ENCODE data around the gene OXT. TPM values are rescaled to one million over a fixed set of nuclear protein-coding genes. Genes with fewer than 3 reads are reported as not detected.

Gene OXT
- total RNA-seq, 1 experiment from 2014 or later = not detected

GRCh38 chr20:3103369-3104032 lies 32.1 kb downstream of the OXT start:
- H2BK5ac ChIP-seq (ENCODE audit: insufficient read length, low read length) = no peak overlapping the region
- no peak overlapping the region for H3K9ac ChIP-seq (ENCODE audit: extremely low read depth, insufficient read length, low read length)
- H4K91ac ChIP-seq (ENCODE audit: insufficient read length, low read depth, low read length) = no peak overlapping the region
- Mint-ChIP-seq H3K36me3 (ENCODE audit: insufficient read depth in 1 of 3, low read depth in 3 of 3) (no peaks in the 10 kb centered on the region), H3K4me3 (no peak overlapping the region), H3K27me3 (ENCODE audit: low read depth) (no peaks in the 10 kb centered on the region; the same call in 1 of the 2 replicates), H3K27ac (no peak overlapping the region), H3K4me1 (peaks cover 16 to 19% of the 10 kb centered on the region in 2 experiments), H3K9me3 (no peaks in the 10 kb centered on the region)
- no peak overlapping the region for H3K27ac ChIP-seq (ENCODE audit: insufficient read length, low read depth, low read length)
- no peak overlapping the region for H3K56ac ChIP-seq (ENCODE audit: insufficient read length, low read depth, low read length)
- no peak overlapping the region for H4K8ac ChIP-seq (replicated peaks; ENCODE audit: insufficient read length, low read depth, low read length)
- no peak overlapping the region for H2BK12ac ChIP-seq (ENCODE audit: insufficient read length, low read depth, low read length)
- no peak for DNase-seq
- H3K27me3 ChIP-seq (ENCODE audit: insufficient read depth, low read length) = no peaks in the 10 kb centered on the region
- H3K23ac ChIP-seq (ENCODE audit: insufficient read length, low read depth, low read length) = no peak overlapping the region
- no CpG with 5 or more reads among the region's 3 CpGs for WGBS (ENCODE audit: extremely low coverage, insufficient read length, low lambda C conversion rate)
- H3K4me2 ChIP-seq (ENCODE audit: insufficient read depth, insufficient read length, low read length) = no peak overlapping the region
- no peaks in the 10 kb centered on the region for H3K79me1 ChIP-seq (ENCODE audit: insufficient read depth, low read depth, low read length, poor library complexity, severe bottlenecking)
- no peak overlapping the region for H3K14ac ChIP-seq (ENCODE audit: insufficient read depth, low read length)
- H3K23me2 ChIP-seq (ENCODE audit: insufficient read length, low read depth, low read length, poor library complexity, severe bottlenecking) = no peaks in the 10 kb centered on the region
- H3K18ac ChIP-seq (ENCODE audit: insufficient read length, low read depth, low read length) = no peak overlapping the region
- no peak overlapping the region for H3T11ph ChIP-seq (ENCODE audit: low read length)
- H2AK5ac ChIP-seq (ENCODE audit: insufficient read length, low read length) = no peak overlapping the region
- no peaks in the 10 kb centered on the region for H3K4me1 ChIP-seq (ENCODE audit: insufficient read depth, low read length)
- H4K5ac ChIP-seq (ENCODE audit: insufficient read length, low read depth, low read length) = no peak overlapping the region
- H3K4ac ChIP-seq (ENCODE audit: low read depth, low read length) = no peak overlapping the region
- TF ChIP-seq CTCF (conservative IDR thresholded peaks at IDR 0.05) = no peak
- H2AFZ ChIP-seq (ENCODE audit: low read length) = no peak overlapping the region
- H3K79me2 ChIP-seq (ENCODE audit: insufficient read depth, low read length) = no peaks in the 10 kb centered on the region
- no peak overlapping the region for H2BK120ac ChIP-seq (ENCODE audit: low read depth, low read length, poor library complexity, severe bottlenecking)
- no peaks in the 10 kb centered on the region for H4K20me1 ChIP-seq (ENCODE audit: control insufficient read depth, insufficient read depth, insufficient read length)
- H3K9me3 ChIP-seq (ENCODE audit: control insufficient read depth, low read depth, low read length) = no peaks in the 10 kb centered on the region
- no peak overlapping the region for H2BK15ac ChIP-seq (ENCODE audit: low read depth, low read length)
- H2BK20ac ChIP-seq (ENCODE audit: low read depth, low read length, poor library complexity, severe bottlenecking) = no peak overlapping the region
